Gastroesophageal sphincter (tissue), 4 donors: Measurements from ENCODE around the gene BPTF. TPM values are rescaled to one million over a fixed set of nuclear protein-coding genes. Genes with fewer than 3 reads are reported as not detected.
"Not testable (repeated sequence)": the region's sequence is repeated elsewhere in the genome, so short reads cannot be mapped to it uniquely, and the experiment has no call there.

Source experiments
- ATAC-seq: fragments of 150-250 bp; one replicate; pipeline ENCODE4 v1.9.1; 2016; ENCODE audit warnings: mild to moderate bottlenecking, moderate library complexity
- H3K27ac ChIP-seq, 4 donors: fragments of 200-600 bp; sonication (generic) in 3 of 4; 1 replicate in 3 of 4; 2 replicates in 1 of 4; pipeline ENCODE4 v1.5.1; 2016 to 2019
- H3K27me3 ChIP-seq: fragments of 200-600 bp; sonication (generic); one replicate; pipeline ENCODE4 v1.5.1; 2019
- H3K36me3 ChIP-seq, 2 donors: fragments of 200-600 bp; sonication (generic); one replicate each; pipeline ENCODE4 v1.5.1; 2019; ENCODE audit warnings: control low read depth in 1 of 2
- H3K4me1 ChIP-seq, 3 donors: fragments of 200-600 bp; sonication (generic); 1 replicate in 2 of 3; 2 replicates in 1 of 3; pipeline ENCODE4 v1.5.1; 2016 to 2019; ENCODE audit warnings: control low read depth in 2 of 3
- H3K4me3 ChIP-seq, 2 donors: fragments of 200-600 bp; sonication (generic); one replicate each; pipeline ENCODE4 v1.5.1; 2019; ENCODE audit warnings: mild to moderate bottlenecking in 1 of 2, moderate library complexity in 1 of 2
- H3K9me3 ChIP-seq, 3 donors: fragments of 200-600 bp; sonication (generic); one replicate each; pipeline ENCODE4 v1.5.1; 2017 to 2019; ENCODE audit warnings: control low read depth in 2 of 3
- CTCF ChIP-seq, 4 experiments: fragments of 200-600 bp in 2 of 4; fragments of 450-650 bp in 2 of 4; sonication (generic) in 1 of 4; IDR thresholded peaks; one replicate each; pipeline ENCODE4 v1.5.1; 2017 to 2019; ENCODE audit warnings: antibody characterized with exemption in 4 of 4, mild to moderate bottlenecking in 2 of 4, moderate library complexity in 2 of 4
- EP300 ChIP-seq: sonication (generic); formaldehyde crosslinking; IDR thresholded peaks from one replicate; pipeline ENCODE4 v1.6.1; 2017; ENCODE audit warnings: antibody characterized with exemption, mild to moderate bottlenecking
- POLR2A ChIP-seq, 2 donors: fragments of 450-650 bp; IDR thresholded peaks; one replicate each; pipeline ENCODE4 v1.6.1; 2017; ENCODE audit warnings: antibody characterized with exemption in 2 of 2, mild to moderate bottlenecking in 2 of 2, moderate library complexity in 1 of 2
- POLR2AphosphoS5 ChIP-seq: sonication (generic); formaldehyde crosslinking; IDR thresholded peaks from one replicate; pipeline ENCODE4 v1.6.1; 2017; ENCODE audit warnings: antibody characterized with exemption
- WGBS, 2 donors: methylation state at CpG; one replicate each; pipeline ENCODE4 v1.1.5; 2018; ENCODE audit warnings: low coverage in 1 of 2; 5-methylcytosine and 5-hydroxymethylcytosine counted together
- total RNA-seq, 4 donors: library from RNA; depleted of rRNA; stranded (reverse); fragments of >200 nt; gene quantifications; one replicate each; pipeline ENCODE4 v1.1.0, GENCODE V29; 2016

The BPTF gene
- total RNA-seq, 4 donors from 2014 or later = 55.5 to 74.5 (median 68.3) TPM

- no peak for ATAC-seq
- no peak overlapping the region for H3K4me3 ChIP-seq
- H3K27me3 ChIP-seq = no peaks in the 10 kb centered on the region
- H3K9me3 ChIP-seq = no peaks in the 10 kb centered on the region
- TF ChIP-seq POLR2A (IDR thresholded peaks at IDR 0.05) (no peak), EP300 (no peak), CTCF (IDR thresholded peaks at IDR 0.05) (no peak), POLR2AphosphoS5 (no peak)
- H3K36me3 ChIP-seq = peaks cover 2 to 88% of the 10 kb centered on the region in 2 donors
- H3K27ac ChIP-seq = no peak overlapping the region
- WGBS, 2 donors = 83 to 86% methylated on average over 4 of the region's 4 CpGs
- peaks cover 0 to 10% (median 0%) of the 10 kb centered on the region in 3 donors for H3K4me1 ChIP-seq
These were observed 86.8 kb downstream of the BPTF start for GRCh38 chr17:67912088-67912487.

- Histone ChIP-seq H3K27ac (no peak overlapping the region), H3K4me1 (peaks cover 0 to 10% (median 0%) of the 10 kb centered on the region in 3 donors), H3K9me3 (no peaks in the 10 kb centered on the region), H3K4me3 (no peak overlapping the region), H3K36me3 (peaks cover 2 to 85% of the 10 kb centered on the region in 2 donors), H3K27me3 (no peaks in the 10 kb centered on the region)
- 82 to 93% methylated on average over 7 of the region's 7 CpGs for WGBS, 2 donors
- TF ChIP-seq EP300 = no peak
- TF ChIP-seq CTCF (IDR thresholded peaks at IDR 0.05) = no peak
- TF ChIP-seq POLR2AphosphoS5 = no peak
- no peak for ATAC-seq
These were observed 87.4 kb downstream of the BPTF start for GRCh38 chr17:67912656-67913055.

GRCh38 chr17:67920212-67920611, 94.9 kb downstream of the BPTF start:
- Histone ChIP-seq H3K27ac (no peak overlapping the region), H3K36me3 (peaks cover 0 to 90% of the 10 kb centered on the region in 2 donors), H3K9me3 (no peaks in the 10 kb centered on the region), H3K4me3 (no peak overlapping the region), H3K4me1 (no peaks in the 10 kb centered on the region), H3K27me3 (no peaks in the 10 kb centered on the region)
- no peak for ATAC-seq
- TF ChIP-seq POLR2AphosphoS5 (no peak), POLR2A (IDR thresholded peaks at IDR 0.05) (no peak), CTCF (IDR thresholded peaks at IDR 0.05) (no peak), EP300 (no peak)
- WGBS, 2 donors = 74 to 81% methylated on average over 3 to 4 of the region's 4 CpGs

GRCh38 chr17:67922503-67922902, 97.2 kb downstream of the BPTF start:
- Histone ChIP-seq H3K36me3 (peaks cover 0 to 98% of the 10 kb centered on the region in 2 donors), H3K27ac (no peak overlapping the region)
- TF ChIP-seq CTCF (IDR thresholded peaks at IDR 0.05) = no peak
- TF ChIP-seq EP300 = no peak
- no peak for TF ChIP-seq POLR2A (IDR thresholded peaks at IDR 0.05)
- TF ChIP-seq POLR2AphosphoS5 = no peak

GRCh38 chr17:67928842-67929241, 103.5 kb downstream of the BPTF start:
- not testable (repeated sequence) for ATAC-seq
- WGBS, 2 donors = 68 to 75% methylated on average over 3 to 4 of the region's 4 CpGs
- peaks cover 7 to 100% of the 10 kb centered on the region in 2 donors for H3K36me3 ChIP-seq

More at GRCh38 chr17:67922503-67922902, 97.2 kb downstream of the BPTF start:
- Histone ChIP-seq H3K4me3 (no peak overlapping the region), H3K27me3 (no peaks in the 10 kb centered on the region), H3K4me1 (no peaks in the 10 kb centered on the region), H3K9me3 (no peaks in the 10 kb centered on the region)
- ATAC-seq = no peak
- 61 to 64% methylated on average over 1 to 5 of the region's 5 CpGs for WGBS, 2 donors

More at GRCh38 chr17:67928842-67929241, 103.5 kb downstream of the BPTF start:
- H3K4me3 ChIP-seq, H3K27me3 ChIP-seq, H3K4me1 ChIP-seq, H3K27ac ChIP-seq, H3K9me3 ChIP-seq: not testable (repeated sequence)
